IPS DF 4.7 (cell line): ENCODE measurements around the gene ZNF24.
A peak's percentile ranks its signal among the peaks of the same experiment; 100 is the strongest.

Source experiments
- DNase-seq: peaks from one replicate; pipeline ENCODE4 v3.0.0-alpha.2; 2013; ENCODE audit warnings: low spot score; ENCODE audit errors: extremely low read depth

Gene ZNF24

GRCh38 chr18:35343936-35344735 lies at the start of gene ZNF24:
Gene ZNF24, minus strand, starts transcription at chr18:35344420. Its CDS starts 3,770 bp downstream, at chr18:35340650.
- no peak for DNase-seq

GRCh38 chr18:35393716-35394115 lies 49.5 kb upstream of the ZNF24 start:
- DNase-seq = no peak

GRCh38 chr18:35392375-35392774 lies 48.2 kb upstream of the ZNF24 start:
- no peak for DNase-seq

- DNase-seq = no peak
Measured at GRCh38 chr18:35390951-35391700, 46.9 kb upstream of the ZNF24 start.

GRCh38 chr18:35389095-35389618 lies 44.9 kb upstream of the ZNF24 start:
- DNase-seq = no peak

GRCh38 chr18:35387152-35387571 lies 42.9 kb upstream of the ZNF24 start:
- no peak for DNase-seq

GRCh38 chr18:35386600-35387100 lies 42.4 kb upstream of the ZNF24 start:
- peak; percentile 68 for DNase-seq

GRCh38 chr18:35383136-35383535 lies 38.9 kb upstream of the ZNF24 start:
- DNase-seq = no peak

- DNase-seq = no peak
Measured at GRCh38 chr18:35379421-35379820, 35.2 kb upstream of the ZNF24 start.

- DNase-seq = no peak
Measured at GRCh38 chr18:35378574-35378896, 34.3 kb upstream of the ZNF24 start.

- DNase-seq = no peak
Measured at GRCh38 chr18:35377875-35378573, 33.8 kb upstream of the ZNF24 start.

GRCh38 chr18:35376742-35377695 lies 32.8 kb upstream of the ZNF24 start, which contains the start of gene ZNF396:
Gene ZNF396, minus strand, starts transcription at chr18:35377337. Its CDS starts 3,045 bp downstream, at chr18:35374292.
- DNase-seq = no peak

GRCh38 chr18:35376393-35376741 lies 32.1 kb upstream of the ZNF24 start:
- DNase-seq = no peak

- DNase-seq = no peak
Measured at GRCh38 chr18:35374708-35375107, 30.5 kb upstream of the ZNF24 start.

GRCh38 chr18:35371412-35372195 lies 27.4 kb upstream of the ZNF24 start:
- DNase-seq = no peak

- no peak for DNase-seq
Measured at GRCh38 chr18:35369126-35369525, 24.9 kb upstream of the ZNF24 start.

- no peak for DNase-seq
Measured at GRCh38 chr18:35368595-35368994, 24.4 kb upstream of the ZNF24 start.

- no peak for DNase-seq
Measured at GRCh38 chr18:35362531-35362930, 18.3 kb upstream of the ZNF24 start.

GRCh38 chr18:35361570-35362321 lies 17.5 kb upstream of the ZNF24 start:
- DNase-seq = no peak
